ENCODE results near the gene SNTA1.
"Not testable (repeated sequence)": the region's sequence is repeated elsewhere in the genome, so short reads cannot be mapped to it uniquely, and the experiment has no call there.

The SNTA1 gene

GRCh38 chr20:33393609-33394008 is 50.0 kb downstream of the SNTA1 start:
- no peaks in the 10 kb centered on the region for H3K4me1 ChIP-seq (ENCODE audit: control insufficient read depth, insufficient read depth, low read length)
- peaks cover 8% of the 10 kb centered on the region for H3K36me3 ChIP-seq (ENCODE audit: control insufficient read depth, insufficient read depth, low read length)
- H3K9ac ChIP-seq (ENCODE audit: low read length) = no peak overlapping the region
- H3K4me3 ChIP-seq (ENCODE audit: low read length) = no peak overlapping the region
- no peaks in the 10 kb centered on the region for H3K27me3 ChIP-seq (ENCODE audit: control insufficient read depth, insufficient read depth, low read length)
- H3K9me3 ChIP-seq (ENCODE audit: control insufficient read depth, low read length) = no peaks in the 10 kb centered on the region

- Histone ChIP-seq H3K27me3 (ENCODE audit: control insufficient read depth, insufficient read depth, low read length) (no peaks in the 10 kb centered on the region), H3K36me3 (ENCODE audit: control insufficient read depth, insufficient read depth, low read length) (peaks cover 8% of the 10 kb centered on the region), H3K4me1 (ENCODE audit: control insufficient read depth, insufficient read depth, low read length) (no peaks in the 10 kb centered on the region), H3K9ac (ENCODE audit: low read length) (no peak overlapping the region), H3K9me3 (ENCODE audit: control insufficient read depth, low read length) (no peaks in the 10 kb centered on the region), H3K4me3 (ENCODE audit: low read length) (no peak overlapping the region)
Measured at GRCh38 chr20:33391722-33392415, 51.7 kb downstream of the SNTA1 start.

- H3K4me3 ChIP-seq (ENCODE audit: low read length); H3K9ac ChIP-seq (ENCODE audit: low read length); H3K27me3 ChIP-seq (ENCODE audit: control insufficient read depth, insufficient read depth, low read length); H3K36me3 ChIP-seq (ENCODE audit: control insufficient read depth, insufficient read depth, low read length); H3K4me1 ChIP-seq (ENCODE audit: control insufficient read depth, insufficient read depth, low read length); H3K9me3 ChIP-seq (ENCODE audit: control insufficient read depth, low read length): not testable (repeated sequence)
Measured at GRCh38 chr20:33389326-33389725, 54.2 kb downstream of the SNTA1 start.

- Histone ChIP-seq H3K27me3 (ENCODE audit: control insufficient read depth, insufficient read depth, low read length) (no peaks in the 10 kb centered on the region), H3K4me1 (ENCODE audit: control insufficient read depth, insufficient read depth, low read length) (no peaks in the 10 kb centered on the region), H3K36me3 (ENCODE audit: control insufficient read depth, insufficient read depth, low read length) (peaks cover 2% of the 10 kb centered on the region), H3K9me3 (ENCODE audit: control insufficient read depth, low read length) (no peaks in the 10 kb centered on the region), H3K9ac (ENCODE audit: low read length) (no peak overlapping the region), H3K4me3 (ENCODE audit: low read length) (no peak overlapping the region)
Measured at GRCh38 chr20:33388268-33388667, 55.3 kb downstream of the SNTA1 start.

GRCh38 chr20:33387177-33387576 is 56.4 kb downstream of the SNTA1 start:
- Histone ChIP-seq H3K27me3 (ENCODE audit: control insufficient read depth, insufficient read depth, low read length) (no peaks in the 10 kb centered on the region), H3K9ac (ENCODE audit: low read length) (no peak overlapping the region), H3K4me3 (ENCODE audit: low read length) (no peak overlapping the region), H3K4me1 (ENCODE audit: control insufficient read depth, insufficient read depth, low read length) (no peaks in the 10 kb centered on the region), H3K36me3 (ENCODE audit: control insufficient read depth, insufficient read depth, low read length) (no peaks in the 10 kb centered on the region), H3K9me3 (ENCODE audit: control insufficient read depth, low read length) (no peaks in the 10 kb centered on the region)

GRCh38 chr20:33386673-33387072 is 56.9 kb downstream of the SNTA1 start:
- H3K36me3 ChIP-seq (ENCODE audit: control insufficient read depth, insufficient read depth, low read length) = no peaks in the 10 kb centered on the region
- no peaks in the 10 kb centered on the region for H3K27me3 ChIP-seq (ENCODE audit: control insufficient read depth, insufficient read depth, low read length)
- no peaks in the 10 kb centered on the region for H3K4me1 ChIP-seq (ENCODE audit: control insufficient read depth, insufficient read depth, low read length)
- no peaks in the 10 kb centered on the region for H3K9me3 ChIP-seq (ENCODE audit: control insufficient read depth, low read length)
- H3K4me3 ChIP-seq (ENCODE audit: low read length) = no peak overlapping the region
- no peak overlapping the region for H3K9ac ChIP-seq (ENCODE audit: low read length)

- Histone ChIP-seq H3K9ac (ENCODE audit: low read length) (no peak overlapping the region), H3K36me3 (ENCODE audit: control insufficient read depth, insufficient read depth, low read length) (peaks cover 9% of the 10 kb centered on the region), H3K4me3 (ENCODE audit: low read length) (no peak overlapping the region), H3K9me3 (ENCODE audit: control insufficient read depth, low read length) (no peaks in the 10 kb centered on the region), H3K4me1 (ENCODE audit: control insufficient read depth, insufficient read depth, low read length) (peaks cover 22% of the 10 kb centered on the region), H3K27me3 (ENCODE audit: control insufficient read depth, insufficient read depth, low read length) (no peaks in the 10 kb centered on the region)
Measured at GRCh38 chr20:33377366-33377765, 66.2 kb downstream of the SNTA1 start.

GRCh38 chr20:33373735-33374605 is 69.6 kb downstream of the SNTA1 start:
- H3K4me3 ChIP-seq (ENCODE audit: low read length) = no peak overlapping the region

GRCh38 chr20:33372993-33373441 is 70.5 kb downstream of the SNTA1 start:
- Histone ChIP-seq H3K9ac (ENCODE audit: low read length) (no peak overlapping the region), H3K36me3 (ENCODE audit: control insufficient read depth, insufficient read depth, low read length) (peaks cover 4% of the 10 kb centered on the region), H3K4me1 (ENCODE audit: control insufficient read depth, insufficient read depth, low read length) (peaks cover 22% of the 10 kb centered on the region), H3K9me3 (ENCODE audit: control insufficient read depth, low read length) (no peaks in the 10 kb centered on the region), H3K27me3 (ENCODE audit: control insufficient read depth, insufficient read depth, low read length) (no peaks in the 10 kb centered on the region), H3K4me3 (ENCODE audit: low read length) (no peak overlapping the region)

More at GRCh38 chr20:33373735-33374605, 69.6 kb downstream of the SNTA1 start:
- no peaks in the 10 kb centered on the region for H3K9me3 ChIP-seq (ENCODE audit: control insufficient read depth, low read length)
- peaks cover 22% of the 10 kb centered on the region for H3K4me1 ChIP-seq (ENCODE audit: control insufficient read depth, insufficient read depth, low read length)
- H3K27me3 ChIP-seq (ENCODE audit: control insufficient read depth, insufficient read depth, low read length) = no peaks in the 10 kb centered on the region
- H3K9ac ChIP-seq (ENCODE audit: low read length) = no peak overlapping the region
- H3K36me3 ChIP-seq (ENCODE audit: control insufficient read depth, insufficient read depth, low read length) = peaks cover 6% of the 10 kb centered on the region

GRCh38 chr20:33370291-33370690 is 73.3 kb downstream of the SNTA1 start:
- no peaks in the 10 kb centered on the region for H3K9me3 ChIP-seq (ENCODE audit: control insufficient read depth, low read length)
- H3K27me3 ChIP-seq (ENCODE audit: control insufficient read depth, insufficient read depth, low read length) = no peaks in the 10 kb centered on the region
- peaks cover 22% of the 10 kb centered on the region for H3K4me1 ChIP-seq (ENCODE audit: control insufficient read depth, insufficient read depth, low read length)
- no peaks in the 10 kb centered on the region for H3K36me3 ChIP-seq (ENCODE audit: control insufficient read depth, insufficient read depth, low read length)
- no peak overlapping the region for H3K9ac ChIP-seq (ENCODE audit: low read length)
- H3K4me3 ChIP-seq (ENCODE audit: low read length) = no peak overlapping the region

- Histone ChIP-seq H3K27me3 (ENCODE audit: control insufficient read depth, insufficient read depth, low read length) (no peaks in the 10 kb centered on the region), H3K9me3 (ENCODE audit: control insufficient read depth, low read length) (no peaks in the 10 kb centered on the region), H3K4me3 (ENCODE audit: low read length) (no peak overlapping the region), H3K9ac (ENCODE audit: low read length) (no peak overlapping the region), H3K36me3 (ENCODE audit: control insufficient read depth, insufficient read depth, low read length) (no peaks in the 10 kb centered on the region), H3K4me1 (ENCODE audit: control insufficient read depth, insufficient read depth, low read length) (peaks cover 4% of the 10 kb centered on the region)
Measured at GRCh38 chr20:33362898-33363297, 80.7 kb downstream of the SNTA1 start.
